SK-N-SH (cell line): Measurements from ENCODE around the gene KIAA2012. TPM values are rescaled to one million over a fixed set of nuclear protein-coding genes. Genes with fewer than 3 reads are reported as not detected.
A peak's percentile ranks its signal among the peaks of the same experiment; 100 is the strongest.

Source experiments
- CTCF ChIA-PET: fragments of 300-600, 350-600 bp; formaldehyde crosslinking; extraction: SDS; loops from one replicate; lab custom pipeline; 2021; lab: Yijun Ruan, JAX
- POLR2A ChIA-PET: fragments of 350-600 bp; sonication (Branson Sonifier 250); formaldehyde crosslinking; extraction: SDS; loops from one replicate; lab custom pipeline; 2020; ENCODE audit warnings: antibody characterized with exemption, inconsistent platforms; lab: Yijun Ruan, JAX
- DNase-seq: peaks from one replicate; pipeline ENCODE4 v3.0.0; 2012
- H2AFZ ChIP-seq: fragments of 200-600 bp; sonication (generic); 2 replicates; pipeline ENCODE4 v1.8.1; 2016; ENCODE audit warnings: antibody characterized with exemption, mild to moderate bottlenecking, low read depth
- H3F3A ChIP-seq: fragments of 200-600 bp; sonication (generic); replicated peaks from 2 replicates; pipeline ENCODE3; 2016; ENCODE audit warnings: antibody characterized with exemption, mild to moderate bottlenecking; ENCODE audit not compliant: insufficient read depth
- H3K27ac ChIP-seq, 2 experiments: fragments of 200-500 bp in 1 of 2; fragments of 200-600 bp in 1 of 2; sonication (Bioruptor generic) in 1 of 2; sonication (generic), shearing (Covaris generic) in 1 of 2; 2 replicates each; pipeline versions ENCODE4 v1.5.1 to v1.6.1; 2014 to 2016; ENCODE audit warnings: low read depth in 2 of 2, inconsistent platforms in 1 of 2, low read length in 1 of 2, mild to moderate bottlenecking in 1 of 2, mixed read lengths in 1 of 2
- H3K27me3 ChIP-seq: fragments of 200-600 bp; sonication (generic), shearing (Covaris generic); 2 replicates; pipeline ENCODE4 v1.6.1; 2016; ENCODE audit warnings: mixed run types; ENCODE audit not compliant: insufficient read depth
- H3K36me3 ChIP-seq, 2 experiments: fragments of 200-500 bp in 1 of 2; fragments of 200-600 bp in 1 of 2; sonication (Bioruptor generic) in 1 of 2; sonication (generic) in 1 of 2; replicated peaks in 1 of 2; 2 replicates each; pipeline versions ENCODE3 to v1.5.1; 2014 to 2016; ENCODE audit warnings: low read length in 1 of 2, mild to moderate bottlenecking in 1 of 2; ENCODE audit not compliant: insufficient read depth in 2 of 2, control insufficient read depth in 1 of 2
- H3K4me1 ChIP-seq, 2 experiments: fragments of 200-500 bp in 1 of 2; fragments of 200-600 bp in 1 of 2; sonication (Bioruptor generic) in 1 of 2; sonication (generic), shearing (Covaris generic) in 1 of 2; 2 replicates each; pipeline versions ENCODE4 v1.5.1 to v1.6.1; 2014 to 2016; ENCODE audit warnings: low read depth in 1 of 2, low read length in 1 of 2, mixed run types in 1 of 2; ENCODE audit not compliant: insufficient read depth in 2 of 2, control insufficient read depth in 1 of 2
- H3K4me2 ChIP-seq: fragments of 200-600 bp; sonication (generic), shearing (Covaris generic); 2 replicates; pipeline ENCODE4 v1.6.1; 2017; ENCODE audit warnings: mixed run types
- H3K4me3 ChIP-seq, 2 experiments: fragments of 200-500 bp in 1 of 2; fragments of 200-600 bp in 1 of 2; sonication (Bioruptor generic) in 1 of 2; sonication (generic), shearing (Covaris generic) in 1 of 2; 2 replicates each; pipeline versions ENCODE4 v1.5.1 to v1.8.1; 2014 to 2016; ENCODE audit warnings: low read depth in 2 of 2, inconsistent platforms in 1 of 2, low read length in 1 of 2, mild to moderate bottlenecking in 1 of 2, mixed read lengths in 1 of 2, moderate library complexity in 1 of 2
- H3K79me2 ChIP-seq: fragments of 200-600 bp; sonication (generic); 2 replicates; pipeline ENCODE4 v1.8.1; 2017; ENCODE audit warnings: mild to moderate bottlenecking; ENCODE audit not compliant: insufficient read depth
- H3K9ac ChIP-seq: fragments of 200-600 bp; sonication (generic); 2 replicates; pipeline ENCODE4 v1.6.1; 2017; ENCODE audit warnings: mixed run types
- H3K9me2 ChIP-seq: fragments of 200-600 bp; sonication (generic); 2 replicates; pipeline ENCODE4 v1.6.1; 2017; ENCODE audit warnings: mixed run types
- H3K9me3 ChIP-seq: fragments of 200-600 bp; sonication (generic); 2 replicates; pipeline ENCODE4 v1.6.1; 2017; ENCODE audit warnings: mixed run types, mild to moderate bottlenecking, moderate library complexity
- H4K20me1 ChIP-seq: fragments of 200-600 bp; sonication (generic); 2 replicates; pipeline ENCODE4 v1.6.1; 2017; ENCODE audit warnings: mild to moderate bottlenecking, mixed run types; ENCODE audit not compliant: insufficient read depth
- CHD2 ChIP-seq: fragments of 150-350 bp; IDR thresholded peaks from 2 replicates; pipeline ENCODE4 v1.6.1; 2018; ENCODE audit warnings: low read length; ENCODE audit not compliant: partially characterized antibody
- EZH2phosphoT487 ChIP-seq: fragments of 200-600 bp; sonication (generic); IDR thresholded peaks from 2 replicates; pipeline ENCODE4 v1.6.1; 2017; ENCODE audit warnings: low read depth, mixed run types, mild to moderate bottlenecking, antibody characterized with exemption, moderate library complexity, borderline replicate concordance
- FOSL2 ChIP-seq: IDR thresholded peaks from 2 replicates; pipeline ENCODE4 v1.4.0; 2012; ENCODE audit warnings: low read depth, mild to moderate bottlenecking, moderate library complexity, borderline replicate concordance
- FOXM1 ChIP-seq: IDR thresholded peaks from 2 replicates; pipeline ENCODE4 v1.4.0; 2012; ENCODE audit warnings: low read depth, mild to moderate bottlenecking
- GABPA ChIP-seq: IDR thresholded peaks from 2 replicates; pipeline ENCODE4 v1.4.0; 2012; ENCODE audit warnings: low read depth, mild to moderate bottlenecking
- GATA2 ChIP-seq: sonication (generic); formaldehyde crosslinking; IDR thresholded peaks from 2 replicates; pipeline ENCODE4 v1.5.0; 2020; ENCODE audit warnings: mild to moderate bottlenecking, missing genetic modification reagents
- JUND ChIP-seq: IDR thresholded peaks from 2 replicates; pipeline ENCODE4 v1.4.0; 2012
- NRF1 ChIP-seq: IDR thresholded peaks from 2 replicates; pipeline ENCODE4 v1.6.1; 2012; ENCODE audit warnings: low read depth, mild to moderate bottlenecking, low read length
- POLR2AphosphoS5 ChIP-seq: IDR thresholded peaks from 2 replicates; pipeline ENCODE4 v1.6.1; 2012; ENCODE audit warnings: low read depth, low read length
- RAD21 ChIP-seq: IDR thresholded peaks from 2 replicates; pipeline ENCODE4 v1.6.1; 2012; ENCODE audit warnings: mild to moderate bottlenecking, low read length
- REST ChIP-seq: IDR thresholded peaks from 2 replicates; pipeline ENCODE4 v1.6.1; 2012; ENCODE audit warnings: mild to moderate bottlenecking, low read depth, low read length, moderate library complexity
- RXRA ChIP-seq: IDR thresholded peaks from 2 replicates; pipeline ENCODE4 v1.4.0; 2012; ENCODE audit warnings: low read depth, mild to moderate bottlenecking, borderline replicate concordance
- SIN3A ChIP-seq: IDR thresholded peaks from 2 replicates; pipeline ENCODE4 v1.6.1; 2012; ENCODE audit warnings: low read depth, mild to moderate bottlenecking, low read length, moderate library complexity, borderline replicate concordance
- TAF1 ChIP-seq: IDR thresholded peaks from 2 replicates; pipeline ENCODE4 v1.6.1; 2012; ENCODE audit warnings: low read depth, mild to moderate bottlenecking, low read length, moderate library complexity, borderline replicate concordance
- TCF12 ChIP-seq: IDR thresholded peaks from 2 replicates; pipeline ENCODE4 v1.4.0; 2012
- TEAD4 ChIP-seq: IDR thresholded peaks from 2 replicates; pipeline ENCODE4 v1.4.0; 2012; ENCODE audit warnings: mild to moderate bottlenecking, borderline replicate concordance; ENCODE audit not compliant: insufficient read depth
- YY1 ChIP-seq: IDR thresholded peaks from 2 replicates; pipeline ENCODE4 v1.4.0; 2012; ENCODE audit warnings: low read depth, mild to moderate bottlenecking
- WGBS: methylation state at CpG from one replicate; pipeline ENCODE4 v1.1.6; 2017; ENCODE audit warnings: low lambda C conversion rate; 5-methylcytosine and 5-hydroxymethylcytosine counted together
- polyA plus RNA-seq, 3 experiments: library from polyadenylated mRNA; depleted of rRNA; stranded (reverse); fragments of >200 nt; gene quantifications; 2 replicates each; pipeline ENCODE4 v1.2.3, GENCODE V29; 2012
- TF ChIP-seq, protein P1 (sequence below): IDR thresholded peaks from 2 replicates; pipeline ENCODE4 v1.4.0; 2012; ENCODE audit warnings: low read depth
- TF ChIP-seq, protein P2 (sequence below): fragments of 200-600 bp; sonication (generic); IDR thresholded peaks from 2 replicates; pipeline ENCODE4 v1.6.1; 2017; ENCODE audit warnings: antibody characterized with exemption, mild to moderate bottlenecking, moderate library complexity

The KIAA2012 gene
- polyA plus RNA-seq, 1 of the 3 experiments (the other 2 are of a cell fraction): 0.07 TPM

DNA sequence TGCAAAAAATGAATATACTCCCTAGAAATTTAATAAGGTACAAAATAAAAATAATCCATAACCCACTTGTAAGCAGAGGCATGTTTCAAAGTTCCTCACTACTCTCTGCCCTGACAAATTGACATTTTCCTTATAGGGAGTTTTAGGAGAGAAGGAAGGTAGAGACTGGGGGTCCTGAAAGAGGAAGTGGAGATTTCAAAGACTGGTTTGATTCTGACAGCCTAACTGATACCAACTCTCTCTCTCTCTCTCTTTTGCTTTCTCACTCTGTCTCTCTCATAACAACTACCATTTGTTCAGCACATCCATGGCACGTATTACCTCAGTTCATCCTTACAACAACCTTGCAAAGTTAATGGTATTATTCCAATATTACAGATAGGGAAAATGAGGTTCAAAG, 20.8 kb upstream of the KIAA2012 start:
- H4K20me1 ChIP-seq: no peaks in the 10 kb centered on the region
- DNase-seq: no peak
- no peaks in the 10 kb centered on the region for H3K79me2 ChIP-seq
- H3K27me3 ChIP-seq: no peaks in the 10 kb centered on the region
- peak overlapping the region; percentile 48; the same call in 1 of the 2 replicates for H3K4me2 ChIP-seq
- TF ChIP-seq JUND (no peak), REST (no peak), YY1 (no peak), POLR2AphosphoS5 (no peak), RXRA (no peak), NRF1 (no peak), GABPA (no peak), TCF12 (no peak), SIN3A (no peak), RAD21 (no peak)
- TF ChIP-seq, protein P1, sequence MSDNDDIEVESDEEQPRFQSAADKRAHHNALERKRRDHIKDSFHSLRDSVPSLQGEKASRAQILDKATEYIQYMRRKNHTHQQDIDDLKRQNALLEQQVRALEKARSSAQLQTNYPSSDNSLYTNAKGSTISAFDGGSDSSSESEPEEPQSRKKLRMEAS: no peak
- H3K9me2 ChIP-seq: no peaks in the 10 kb centered on the region
- 96% methylated on average over 1 of the region's 1 CpG for WGBS
- no peak overlapping the region for H3K4me3 ChIP-seq
- no peak overlapping the region for H2AFZ ChIP-seq
- peaks cover 7 to 22% of the 10 kb centered on the region in 2 experiments for H3K4me1 ChIP-seq
- ChIA-PET CTCF (interaction anchor here (1.2 kb wide), 1 partner anchor 106 kb away, joined by 4 read pairs; no protein-coding TSS in a partner anchor), POLR2A (no interaction called here)
- H3K9ac ChIP-seq: no peak overlapping the region
- H3K36me3 ChIP-seq: no peaks in the 10 kb centered on the region
- no peaks in the 10 kb centered on the region for H3K9me3 ChIP-seq
- H3F3A ChIP-seq: no peaks in the 10 kb centered on the region
- peak overlapping the region; percentile 13 to 67; a peak in 2 of 4 replicates for H3K27ac ChIP-seq

DNA sequence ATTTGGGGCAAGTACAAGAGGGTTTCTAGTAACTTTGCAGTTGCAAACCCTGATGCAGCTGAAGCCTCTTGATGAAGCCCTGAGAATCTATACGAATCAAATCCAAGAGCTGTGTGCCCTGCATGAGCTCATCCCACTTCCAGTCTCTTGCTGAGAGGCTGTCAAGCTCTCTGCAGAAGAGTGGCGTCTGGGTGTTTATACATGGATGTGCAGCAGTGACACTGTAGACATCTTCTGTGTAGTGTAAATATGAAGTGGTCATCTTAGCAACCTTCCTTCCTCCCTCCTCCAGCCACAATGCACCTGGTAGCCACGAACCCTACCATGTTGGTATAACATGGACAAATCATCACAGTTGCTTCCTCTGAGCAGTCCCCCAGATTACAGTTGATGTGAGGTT, 18.4 kb upstream of the KIAA2012 start:
- Histone ChIP-seq H3F3A (no peaks in the 10 kb centered on the region), H3K9ac (no peak overlapping the region), H4K20me1 (no peaks in the 10 kb centered on the region), H2AFZ (no peak overlapping the region), H3K36me3 (no peaks in the 10 kb centered on the region), H3K27me3 (no peaks in the 10 kb centered on the region), H3K9me3 (no peaks in the 10 kb centered on the region), H3K79me2 (no peaks in the 10 kb centered on the region), H3K9me2 (no peaks in the 10 kb centered on the region), H3K4me3 (no peak overlapping the region), H3K27ac (no peak overlapping the region), H3K4me2 (no peak overlapping the region), H3K4me1 (peaks cover 7 to 20% of the 10 kb centered on the region in 2 experiments)
- WGBS: 73% methylated on average over 3 of the region's 3 CpGs
- ChIA-PET POLR2A (no interaction called here), CTCF (interaction anchor here (0.9 to 1.4 kb wide), 2 partner anchors 9 to 194 kb away, joined by 6 read pairs; no protein-coding TSS in a partner anchor)
- no peak for DNase-seq
- no peak for TF ChIP-seq GABPA
- TF ChIP-seq, protein P2, sequence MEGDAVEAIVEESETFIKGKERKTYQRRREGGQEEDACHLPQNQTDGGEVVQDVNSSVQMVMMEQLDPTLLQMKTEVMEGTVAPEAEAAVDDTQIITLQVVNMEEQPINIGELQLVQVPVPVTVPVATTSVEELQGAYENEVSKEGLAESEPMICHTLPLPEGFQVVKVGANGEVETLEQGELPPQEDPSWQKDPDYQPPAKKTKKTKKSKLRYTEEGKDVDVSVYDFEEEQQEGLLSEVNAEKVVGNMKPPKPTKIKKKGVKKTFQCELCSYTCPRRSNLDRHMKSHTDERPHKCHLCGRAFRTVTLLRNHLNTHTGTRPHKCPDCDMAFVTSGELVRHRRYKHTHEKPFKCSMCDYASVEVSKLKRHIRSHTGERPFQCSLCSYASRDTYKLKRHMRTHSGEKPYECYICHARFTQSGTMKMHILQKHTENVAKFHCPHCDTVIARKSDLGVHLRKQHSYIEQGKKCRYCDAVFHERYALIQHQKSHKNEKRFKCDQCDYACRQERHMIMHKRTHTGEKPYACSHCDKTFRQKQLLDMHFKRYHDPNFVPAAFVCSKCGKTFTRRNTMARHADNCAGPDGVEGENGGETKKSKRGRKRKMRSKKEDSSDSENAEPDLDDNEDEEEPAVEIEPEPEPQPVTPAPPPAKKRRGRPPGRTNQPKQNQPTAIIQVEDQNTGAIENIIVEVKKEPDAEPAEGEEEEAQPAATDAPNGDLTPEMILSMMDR: no peak
- TF ChIP-seq REST: no peak
- no peak for TF ChIP-seq TAF1
- no peak for TF ChIP-seq GATA2
- no peak for TF ChIP-seq FOXM1
- no peak for TF ChIP-seq TEAD4
- no peak for TF ChIP-seq EZH2phosphoT487
- no peak for TF ChIP-seq CHD2
- no peak for TF ChIP-seq FOSL2
- no peak for TF ChIP-seq POLR2AphosphoS5
